HEK293 (cell line): ENCODE measurements around the gene PCBP4.

Source experiments
- CTCF ChIP-seq: fragments of 450-650 bp; formaldehyde crosslinking; IDR thresholded peaks from 2 replicates; pipeline ENCODE4 v1.5.1; 2016; ENCODE audit warnings: missing biosample characterization, missing genetic modification characterization
- KLF9 ChIP-seq: fragments of 450-650 bp; formaldehyde crosslinking; IDR thresholded peaks from 2 replicates; pipeline ENCODE4 v1.5.1; 2016; ENCODE audit warnings: missing biosample characterization, missing genetic modification characterization, low read depth
- PRDM1 ChIP-seq: fragments of 450-650 bp; formaldehyde crosslinking; IDR thresholded peaks from 2 replicates; pipeline ENCODE4; 2016; ENCODE audit warnings: missing biosample characterization, missing genetic modification characterization
- SP2 ChIP-seq: fragments of 450-650 bp; formaldehyde crosslinking; IDR thresholded peaks from 2 replicates; pipeline ENCODE4 v1.5.1; 2016; ENCODE audit warnings: missing biosample characterization, missing genetic modification characterization
- YY1 ChIP-seq: fragments of 450-650 bp; formaldehyde crosslinking; IDR thresholded peaks from 2 replicates; pipeline ENCODE4 v1.5.1; 2018; ENCODE audit warnings: missing biosample characterization, missing genetic modification characterization
- ZFP3 ChIP-seq: fragments of 450-650 bp; formaldehyde crosslinking; IDR thresholded peaks from 2 replicates; pipeline ENCODE4 v1.5.1; 2016; ENCODE audit warnings: low read depth, missing biosample characterization, missing genetic modification characterization
- ZNF121 ChIP-seq: fragments of 450-650 bp; formaldehyde crosslinking; IDR thresholded peaks from 2 replicates; pipeline ENCODE4 v1.5.1; 2016; ENCODE audit warnings: missing biosample characterization, missing genetic modification characterization
- ZNF146 ChIP-seq: fragments of 450-650 bp; formaldehyde crosslinking; IDR thresholded peaks from 2 replicates; pipeline ENCODE4 v1.5.1; 2016; ENCODE audit warnings: missing biosample characterization, missing genetic modification characterization
- ZNF274 ChIP-seq, 2 experiments: fragments of 200-500 bp in 1 of 2; fragments of 450-650 bp in 1 of 2; sonication (Bioruptor generic) in 1 of 2; formaldehyde crosslinking in 1 of 2; IDR thresholded peaks; 2 replicates each; pipeline versions ENCODE4 v1.5.1 to v1.6.1; 2014 to 2016; ENCODE audit warnings: borderline replicate concordance in 1 of 2, inconsistent platforms in 1 of 2, low read length in 1 of 2, missing biosample characterization in 1 of 2, missing genetic modification characterization in 1 of 2
- ZNF558 ChIP-seq: fragments of 450-650 bp; formaldehyde crosslinking; IDR thresholded peaks from 2 replicates; pipeline ENCODE4 v1.5.1; 2016; ENCODE audit warnings: missing biosample characterization, missing genetic modification characterization
- ZNF777 ChIP-seq: fragments of 450-650 bp; formaldehyde crosslinking; IDR thresholded peaks from 2 replicates; pipeline ENCODE4 v1.5.1; 2017; ENCODE audit warnings: missing biosample characterization, missing genetic modification characterization, borderline replicate concordance
- TF ChIP-seq, protein P1 (sequence below): fragments of 450-650 bp; formaldehyde crosslinking; IDR thresholded peaks from 2 replicates; pipeline ENCODE4 v1.5.1; 2017; ENCODE audit warnings: missing biosample characterization, mild to moderate bottlenecking, missing genetic modification characterization, moderate library complexity

DNA sequence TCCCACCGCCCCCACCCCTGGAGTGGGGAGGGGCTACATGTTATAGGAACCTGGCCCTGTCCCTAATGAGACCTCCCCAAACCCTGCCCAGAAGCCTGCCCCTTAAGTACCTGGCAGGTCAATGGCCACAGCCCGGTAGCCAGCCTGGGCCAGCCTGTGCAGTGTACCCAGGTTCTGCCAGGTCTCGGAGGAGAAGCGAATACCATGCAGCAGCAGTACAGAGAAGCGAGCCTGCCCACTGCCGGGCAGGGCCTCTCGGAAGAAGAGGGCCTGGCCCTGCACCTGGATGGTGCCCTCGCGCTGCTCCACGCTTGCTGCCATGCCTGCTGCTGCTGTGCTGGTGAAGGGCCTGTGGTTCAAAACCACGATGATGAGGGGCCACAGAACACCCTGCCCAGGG is 4.1 kb upstream of the PCBP4 start:
- TF ChIP-seq SP2 (no peak), CTCF (no peak), KLF9 (tag by site-specific recombination) (no peak), YY1 (no peak), ZNF274 (IDR thresholded peaks at IDR 0.05; ENCODE audit: low read length) (no peak), ZNF274 (tag by site-specific recombination; IDR thresholded peaks at IDR 0.05; ENCODE audit: borderline replicate concordance) (no peak), ZNF146 (tag by site-specific recombination) (no peak), ZNF558 (no peak), ZNF121 (tag by site-specific recombination) (no peak), PRDM1 (tag by site-specific recombination) (no peak), ZFP3 (no peak), ZNF777 (tag by site-specific recombination) (no peak)
- TF ChIP-seq, protein P1, sequence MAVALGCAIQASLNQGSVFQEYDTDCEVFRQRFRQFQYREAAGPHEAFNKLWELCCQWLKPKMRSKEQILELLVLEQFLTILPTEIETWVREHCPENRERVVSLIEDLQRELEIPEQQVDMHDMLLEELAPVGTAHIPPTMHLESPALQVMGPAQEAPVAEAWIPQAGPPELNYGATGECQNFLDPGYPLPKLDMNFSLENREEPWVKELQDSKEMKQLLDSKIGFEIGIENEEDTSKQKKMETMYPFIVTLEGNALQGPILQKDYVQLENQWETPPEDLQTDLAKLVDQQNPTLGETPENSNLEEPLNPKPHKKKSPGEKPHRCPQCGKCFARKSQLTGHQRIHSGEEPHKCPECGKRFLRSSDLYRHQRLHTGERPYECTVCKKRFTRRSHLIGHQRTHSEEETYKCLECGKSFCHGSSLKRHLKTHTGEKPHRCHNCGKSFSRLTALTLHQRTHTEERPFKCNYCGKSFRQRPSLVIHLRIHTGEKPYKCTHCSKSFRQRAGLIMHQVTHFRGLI (tag by site-specific recombination): no peak
